Dedifferentiated amniotic fluid mesenchymal stem cell (primary cell): ENCODE data around the gene HDGFL2.
"Not testable (repeated sequence)": the region's sequence is repeated elsewhere in the genome, so short reads cannot be mapped to it uniquely, and the experiment has no call there.

Source experiments
- DNase-seq: peaks from one replicate; pipeline ENCODE4 v3.0.0-alpha.2; 2016; ENCODE audit errors: extremely low spot score

The HDGFL2 gene

GRCh38 chr19:4534836-4535658 lies 63.0 kb downstream of the HDGFL2 start, which contains the start of gene PLIN5:
TSS of gene PLIN5 (minus strand) at chr19:4535224. CDS start at chr19:4534074, 1,150 bp downstream.
- DNase-seq = no peak

DNA sequence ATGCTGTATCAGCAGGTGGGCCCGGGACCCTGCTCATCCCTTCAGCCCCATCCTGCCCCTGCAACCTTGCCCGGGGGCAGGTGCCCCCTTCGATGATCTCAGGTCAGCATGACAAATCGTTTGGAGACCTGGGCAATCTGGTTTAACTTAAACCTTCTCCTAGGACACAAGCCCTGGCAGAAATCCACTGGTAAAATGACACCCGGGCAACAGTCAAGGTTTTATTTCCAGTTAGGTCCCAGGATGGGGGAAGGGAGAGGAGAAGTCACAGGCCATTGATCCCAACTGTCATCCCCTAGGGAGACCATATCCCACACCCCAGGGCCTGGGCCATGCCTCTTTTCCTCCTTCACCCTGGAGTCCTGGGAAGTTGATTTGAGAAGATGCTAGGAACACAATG lies 64.7 kb downstream of the HDGFL2 start:
- DNase-seq = no peak

DNA sequence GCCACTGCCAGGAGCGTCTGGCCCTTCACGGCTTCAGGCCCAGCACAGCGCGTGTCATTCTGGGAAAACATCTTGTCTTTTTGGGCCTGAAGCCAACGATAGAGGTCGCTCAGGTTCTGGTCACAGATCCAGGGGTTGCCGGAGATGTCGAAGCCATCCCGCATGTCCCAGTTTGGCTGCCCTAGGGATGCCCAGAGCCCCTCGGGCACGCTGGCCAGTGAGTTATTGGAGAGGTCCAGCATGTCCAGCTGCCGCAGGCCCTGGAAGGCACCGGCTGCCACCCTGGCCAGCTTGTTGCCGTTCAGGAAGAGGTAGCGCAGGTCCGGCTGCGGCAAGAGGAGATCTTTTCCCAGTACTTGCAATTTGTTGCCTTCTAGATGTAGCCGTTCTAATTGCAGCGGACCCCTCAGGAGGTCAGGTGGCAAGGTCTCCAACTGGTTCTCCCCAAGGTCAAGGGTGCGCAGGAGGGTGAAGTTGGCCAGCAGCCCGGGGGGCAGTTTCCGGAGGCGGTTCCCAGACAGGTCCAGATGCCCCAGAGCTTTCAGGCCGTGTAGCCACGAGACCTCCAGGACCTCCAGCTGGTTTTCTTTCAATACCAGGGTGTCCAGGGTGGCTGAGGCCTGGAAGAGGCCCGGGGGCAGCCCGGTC lies 66.0 kb downstream of the HDGFL2 start:
- no peak for DNase-seq

DNA sequence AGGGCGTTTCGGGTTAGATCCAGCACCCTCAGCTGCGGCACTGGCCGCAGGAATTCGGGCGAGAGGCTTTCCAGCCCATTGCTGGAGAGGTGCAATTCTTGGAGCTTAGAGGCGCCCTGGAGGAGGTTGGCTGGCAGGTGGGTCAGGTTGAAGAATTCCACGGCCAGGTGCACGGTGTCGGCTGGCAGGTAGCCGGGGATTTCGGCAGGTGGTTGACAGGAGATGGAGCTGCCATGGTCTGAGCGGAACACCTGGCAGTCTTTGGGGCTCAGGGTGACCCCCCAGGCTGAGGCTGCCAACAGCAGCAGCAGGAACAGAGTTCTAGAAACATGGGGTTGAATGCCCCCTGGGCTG lies 66.5 kb downstream of the HDGFL2 start:
- DNase-seq = no peak

DNA sequence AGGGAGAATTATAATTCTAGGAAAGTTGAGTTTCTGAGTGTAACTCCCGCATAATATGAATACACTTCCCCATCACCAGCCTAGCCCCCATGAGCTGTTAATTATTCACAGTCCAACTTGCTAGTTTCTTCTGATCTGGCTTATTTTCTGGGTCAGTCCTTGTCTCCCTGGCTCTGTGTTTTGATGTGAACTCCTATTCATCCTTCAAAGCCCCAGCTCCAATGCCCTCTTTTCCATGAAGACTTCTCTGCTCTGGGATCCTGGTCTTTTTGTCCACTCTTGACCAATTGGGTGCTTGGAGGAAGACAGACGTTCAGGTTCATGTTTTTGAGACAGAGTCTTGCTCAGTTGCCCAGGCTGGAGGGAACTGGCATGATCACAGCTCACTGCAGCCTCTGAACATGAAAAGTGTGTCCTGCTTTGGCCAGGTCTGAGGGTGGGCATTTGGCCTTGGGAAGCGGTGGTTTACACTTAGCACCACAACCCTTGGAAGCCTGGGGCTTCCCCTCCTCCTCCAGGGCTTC lies 67.1 kb downstream of the HDGFL2 start:
- DNase-seq = no peak

DNA sequence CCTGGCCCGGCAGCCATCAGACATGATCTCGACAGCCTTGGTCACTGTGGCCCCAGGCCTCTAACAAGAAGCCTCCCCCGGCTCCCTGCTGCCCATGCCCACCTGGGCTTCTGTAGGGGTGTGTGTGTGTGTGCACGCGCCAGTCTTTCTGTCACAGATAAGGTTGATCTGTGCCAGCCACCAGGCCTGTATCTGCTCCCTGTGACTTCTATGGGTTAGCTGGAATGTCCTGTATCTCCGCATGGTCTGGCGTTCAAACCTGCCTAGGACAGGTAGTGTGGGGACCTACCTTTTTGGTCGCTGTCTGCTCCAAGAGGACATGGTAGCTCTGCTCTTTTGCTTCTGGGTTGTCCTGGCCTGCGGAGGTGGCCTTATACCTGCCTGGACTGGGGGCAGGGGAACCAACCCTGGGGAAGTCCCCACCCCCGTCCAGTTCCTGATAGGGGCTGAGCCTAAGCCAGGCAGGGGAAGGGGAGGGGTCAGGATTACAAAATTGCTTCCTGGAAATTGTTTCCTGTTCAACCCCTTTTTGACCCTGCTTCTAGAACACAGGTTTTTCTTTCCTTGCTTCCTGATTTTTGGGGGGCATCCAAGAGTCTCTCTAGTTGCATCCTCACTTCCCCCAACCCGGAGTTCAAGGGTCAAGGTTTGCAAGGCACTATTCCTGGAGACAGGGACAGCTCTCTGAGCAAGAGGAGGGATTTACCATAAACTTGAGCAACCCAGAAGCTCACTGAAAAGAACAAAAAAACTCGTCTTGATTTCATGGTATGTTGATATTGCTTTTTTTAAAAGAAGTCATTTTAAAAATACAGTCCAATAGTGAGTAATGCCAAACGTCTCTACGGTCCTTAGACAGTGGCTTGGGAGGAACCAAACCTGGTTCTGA lies 67.8 kb downstream of the HDGFL2 start, which contains the start of gene LRG1:
Gene LRG1, minus strand, starts transcription at position 344 of the 889 bp plus-strand sequence. Its CDS starts 23 bp downstream, at position 321.
- DNase-seq = no peak

- DNase-seq = no peak
Measured at GRCh38 chr19:4541114-4541805, 69.2 kb downstream of the HDGFL2 start.

DNA sequence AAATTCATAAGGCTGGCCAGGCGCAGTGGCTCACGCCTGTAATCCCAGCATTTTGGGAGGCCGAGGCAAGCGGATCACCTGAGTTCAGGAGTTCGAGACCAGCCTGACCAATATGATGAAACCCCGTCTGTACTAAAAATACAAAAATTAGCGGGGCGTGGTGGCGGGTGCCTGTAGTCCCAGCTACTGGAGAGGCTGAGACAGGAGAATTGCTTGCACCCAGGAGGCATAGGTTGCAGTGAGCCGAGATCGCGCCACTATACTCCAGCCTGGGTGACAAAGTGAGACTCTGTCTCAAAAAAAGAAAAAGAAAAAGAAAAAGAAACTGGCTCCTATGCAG lies 69.7 kb downstream of the HDGFL2 start:
- not testable (repeated sequence) for DNase-seq

DNA sequence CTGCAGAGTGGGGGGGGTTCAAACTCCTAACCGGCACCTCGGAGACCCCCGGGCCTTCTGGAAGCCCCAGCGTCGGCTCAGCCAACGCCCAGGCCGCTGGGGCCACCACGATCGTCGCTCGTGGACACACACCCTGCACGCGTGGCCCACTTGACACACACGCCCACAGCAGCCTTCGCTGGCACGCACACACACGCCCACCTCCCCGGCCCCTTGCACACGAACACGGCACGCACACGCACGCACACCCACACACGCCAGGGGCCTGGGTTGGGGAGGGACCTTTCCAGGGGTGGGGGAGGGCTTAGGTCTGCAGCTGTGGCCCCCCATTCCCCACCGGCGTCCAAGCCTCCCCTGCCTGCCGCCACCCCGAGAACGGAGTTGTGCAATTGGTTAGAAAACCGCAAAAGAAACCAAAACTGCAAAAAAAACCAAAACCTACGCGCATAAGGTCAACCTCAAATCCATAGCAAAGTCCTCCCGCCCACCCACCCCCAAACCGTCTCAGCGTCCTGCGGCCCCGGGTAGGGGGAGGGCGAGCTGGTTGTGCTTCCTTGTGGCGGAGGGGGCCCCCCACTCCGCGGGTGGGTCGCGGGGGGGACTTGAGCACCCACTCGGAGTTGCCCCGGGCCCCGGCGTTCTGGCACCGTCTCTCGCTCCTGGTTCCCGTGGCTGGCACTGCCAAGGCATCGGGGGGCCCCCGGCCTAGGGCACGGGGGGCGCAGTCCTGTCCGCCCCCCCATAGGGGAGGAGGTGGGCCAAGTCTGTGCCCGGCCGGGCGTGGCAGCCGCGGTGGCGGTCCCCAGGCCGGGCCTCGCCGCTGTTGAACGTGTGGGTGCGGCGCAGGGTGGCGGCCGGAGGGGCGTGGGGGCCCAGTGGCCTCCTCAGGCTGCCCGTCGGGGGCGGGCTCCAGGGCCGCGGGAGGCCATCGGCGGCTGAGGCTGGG lies 71.1 kb downstream of the HDGFL2 start:
- DNase-seq = no peak

DNA sequence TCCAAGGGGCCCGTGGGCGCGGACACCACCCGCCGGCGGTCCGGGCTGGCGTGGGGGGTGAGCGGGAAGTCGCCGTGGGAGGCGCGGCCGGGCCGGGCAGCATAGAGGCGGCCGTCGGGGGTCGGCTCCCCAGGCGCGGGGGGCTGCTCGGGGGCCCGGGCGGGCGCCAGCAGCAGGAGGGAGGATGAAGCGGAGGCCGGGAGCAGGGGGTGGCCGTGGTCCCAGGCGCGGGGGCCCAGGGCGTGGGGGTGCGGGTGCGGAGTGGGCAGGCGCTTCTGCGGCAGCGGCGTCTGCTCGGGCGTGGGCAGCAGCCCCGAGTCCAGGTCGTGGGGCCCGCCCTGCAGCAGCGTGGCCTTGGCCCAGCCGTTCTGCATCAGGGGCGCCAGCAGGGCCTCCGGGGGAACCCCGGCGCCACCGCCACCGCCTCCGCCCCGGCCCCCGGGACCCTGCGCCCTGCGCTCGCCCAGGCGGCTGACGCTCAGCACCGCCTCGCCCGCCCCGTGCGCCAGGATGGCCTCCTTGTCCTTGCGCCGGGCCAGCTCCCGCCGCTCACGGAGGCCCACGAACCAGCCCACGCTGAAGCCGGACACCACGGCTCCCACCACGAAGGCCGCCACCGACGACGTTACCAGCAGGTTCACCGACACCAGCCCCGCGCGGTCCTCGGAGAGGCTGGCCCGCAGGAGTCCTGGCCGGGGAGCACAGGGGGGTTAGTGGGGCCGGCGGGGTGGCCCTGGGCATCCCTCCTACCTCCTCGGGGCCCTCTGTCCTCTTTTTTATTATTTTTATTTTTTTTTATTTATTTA lies 71.9 kb downstream of the HDGFL2 start:
- DNase-seq = no peak

DNA sequence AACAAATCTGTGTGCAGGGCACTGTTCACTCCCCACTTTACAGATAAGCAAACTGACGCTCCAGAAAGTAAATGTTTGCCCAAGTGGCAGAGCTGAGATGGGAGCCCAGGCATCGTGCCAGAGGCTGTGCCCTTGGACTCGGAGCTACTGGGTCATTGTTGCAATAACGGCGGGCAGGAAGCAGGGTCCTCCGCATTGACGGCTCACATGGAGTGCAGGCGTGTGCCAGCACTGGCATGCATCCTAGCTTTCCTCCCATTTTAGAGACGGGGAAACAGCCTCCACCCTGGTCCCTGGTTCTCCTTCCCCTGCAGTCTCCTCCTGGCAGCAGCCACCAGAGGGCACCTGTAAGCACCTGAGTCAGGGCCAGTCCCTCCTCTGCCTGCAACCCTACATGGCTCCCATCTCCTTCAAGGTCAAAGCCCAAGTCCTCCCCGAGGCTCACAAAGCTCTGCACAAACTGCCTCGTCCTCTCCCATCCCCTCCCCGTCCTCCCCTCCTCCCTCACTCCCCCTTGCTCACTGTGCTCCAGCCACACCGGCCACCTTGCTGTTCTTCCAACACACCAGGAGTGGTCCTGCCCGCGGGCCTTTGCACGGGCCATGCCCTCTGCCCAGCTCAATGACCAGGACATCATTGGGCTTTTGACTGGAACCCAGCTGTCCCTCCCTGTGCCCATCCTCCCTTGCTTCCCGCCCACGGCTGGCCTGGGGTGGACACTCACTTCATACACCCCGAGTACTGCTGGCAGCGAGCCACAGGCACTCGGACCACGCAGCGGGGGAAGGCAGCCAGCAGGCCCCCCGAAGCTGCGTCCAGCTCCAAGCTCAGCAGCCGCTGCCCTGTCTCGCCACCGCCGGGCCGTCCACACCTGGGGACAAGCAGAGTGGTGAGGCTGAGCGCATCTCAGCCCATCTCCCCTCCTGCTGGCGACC lies 75.5 kb downstream of the HDGFL2 start:
- no peak for DNase-seq

GRCh38 chr19:4548238-4548584 lies 76.1 kb downstream of the HDGFL2 start:
- DNase-seq = no peak

DNA sequence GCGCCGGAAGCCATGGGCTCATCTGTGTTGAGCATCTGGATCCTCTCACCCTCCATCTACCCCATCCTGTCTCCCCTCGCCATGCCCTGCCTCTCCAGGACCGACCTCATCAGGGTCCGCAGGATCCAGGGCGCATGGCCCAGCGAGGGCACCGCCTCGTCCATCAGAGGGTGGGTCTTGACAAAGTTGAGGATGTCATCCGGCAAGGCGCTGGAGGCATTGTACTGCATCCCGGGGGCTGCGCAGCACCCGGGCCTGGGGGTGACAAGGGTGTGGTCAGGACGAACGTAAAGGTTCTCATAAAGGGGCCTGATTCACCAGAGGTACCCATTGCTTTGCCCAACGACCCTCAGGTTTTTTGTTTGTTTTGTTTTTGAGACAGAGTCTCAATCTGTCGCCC lies 77.9 kb downstream of the HDGFL2 start:
- no peak for DNase-seq

DNA sequence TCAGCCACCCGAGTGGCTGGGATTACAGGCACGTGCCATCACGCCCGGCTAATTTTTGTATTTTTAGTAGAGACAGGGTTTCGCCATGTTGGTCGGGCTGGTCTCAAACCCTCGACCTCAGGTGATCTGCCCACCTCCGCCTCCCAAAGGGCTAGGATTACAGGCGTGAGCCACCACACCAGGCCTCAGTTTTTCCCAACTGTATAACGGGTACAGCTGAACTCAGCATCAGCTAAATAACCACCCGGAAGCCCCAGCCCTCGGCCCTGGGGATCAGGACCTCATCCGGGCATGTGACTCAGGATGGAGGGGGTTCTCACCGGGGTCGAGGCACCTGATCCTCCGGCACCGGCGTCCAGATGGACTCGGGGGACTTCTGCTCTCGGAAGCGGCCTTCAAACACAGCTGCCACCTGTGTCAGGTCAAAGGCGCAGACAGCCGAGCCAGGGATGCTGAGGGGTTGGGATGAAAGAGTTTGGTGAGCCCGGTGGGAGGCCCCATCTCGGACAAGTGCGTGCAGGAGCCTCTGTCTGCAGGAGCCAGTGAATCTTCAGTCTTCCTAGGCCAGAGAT lies 78.5 kb downstream of the HDGFL2 start:
- no peak for DNase-seq
